HG02623 (cell line): ENCODE results near the gene QPRT.
"Not testable (repeated sequence)": the region's sequence is repeated elsewhere in the genome, so short reads cannot be mapped to it uniquely, and the experiment has no call there.

ENCODE experiments used
- ATAC-seq: cut with Tn5 transposase; IDR thresholded peaks from one replicate; pipeline ENCODE4 v1.9.1; 2021; ENCODE audit warnings: moderate library complexity; ENCODE audit not compliant: unreplicated experiment

Gene QPRT

DNA sequence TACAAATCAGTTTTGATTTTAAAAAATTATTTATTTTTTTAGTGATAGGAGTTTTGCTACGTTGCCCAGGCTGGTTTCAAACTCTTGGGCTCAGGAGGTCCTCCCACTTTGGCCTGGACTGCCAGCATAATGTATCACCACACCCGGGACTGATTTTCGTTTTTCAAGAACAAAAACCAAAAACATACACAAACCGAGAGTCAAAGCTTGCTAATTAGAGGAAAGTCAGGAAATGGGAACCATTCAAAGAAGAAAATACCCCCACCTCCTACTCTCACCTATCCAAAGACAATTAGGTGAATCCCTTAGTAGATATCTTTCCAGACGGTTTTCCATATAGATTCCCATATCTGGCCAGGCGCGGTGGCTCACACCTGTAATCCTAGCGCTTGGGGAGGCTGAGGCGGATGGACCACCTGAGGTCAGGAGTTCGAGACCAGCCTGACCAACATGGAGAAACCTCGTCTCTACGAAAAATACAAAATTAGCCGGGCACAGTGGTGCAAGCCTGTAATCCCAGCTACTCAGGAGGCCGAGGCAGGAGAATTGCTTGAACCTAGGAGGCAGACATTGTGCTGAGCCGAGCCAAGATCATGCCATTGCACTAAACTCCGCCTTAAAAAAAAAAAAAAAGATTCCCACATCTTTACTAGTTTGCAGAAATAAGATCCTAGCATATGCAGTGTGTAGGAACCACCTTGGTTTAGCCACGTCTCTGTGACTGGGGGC, 16.8 kb upstream of the QPRT start:
- no peak for ATAC-seq

DNA sequence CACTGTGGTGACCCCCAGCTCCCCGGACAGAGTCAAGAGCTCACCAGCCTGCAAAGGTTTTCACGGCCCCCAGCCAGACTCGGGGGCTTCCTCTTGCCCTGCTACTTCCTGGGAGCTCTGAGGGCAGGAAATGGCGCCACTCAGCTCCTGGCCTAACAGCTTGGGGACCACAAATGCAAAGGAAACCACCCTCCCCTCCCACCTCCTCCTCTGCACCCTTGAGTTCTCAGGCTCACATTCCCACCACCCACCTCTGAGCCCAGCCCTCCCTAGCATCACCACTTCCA, 16.3 kb upstream of the QPRT start:
- no peak for ATAC-seq

DNA sequence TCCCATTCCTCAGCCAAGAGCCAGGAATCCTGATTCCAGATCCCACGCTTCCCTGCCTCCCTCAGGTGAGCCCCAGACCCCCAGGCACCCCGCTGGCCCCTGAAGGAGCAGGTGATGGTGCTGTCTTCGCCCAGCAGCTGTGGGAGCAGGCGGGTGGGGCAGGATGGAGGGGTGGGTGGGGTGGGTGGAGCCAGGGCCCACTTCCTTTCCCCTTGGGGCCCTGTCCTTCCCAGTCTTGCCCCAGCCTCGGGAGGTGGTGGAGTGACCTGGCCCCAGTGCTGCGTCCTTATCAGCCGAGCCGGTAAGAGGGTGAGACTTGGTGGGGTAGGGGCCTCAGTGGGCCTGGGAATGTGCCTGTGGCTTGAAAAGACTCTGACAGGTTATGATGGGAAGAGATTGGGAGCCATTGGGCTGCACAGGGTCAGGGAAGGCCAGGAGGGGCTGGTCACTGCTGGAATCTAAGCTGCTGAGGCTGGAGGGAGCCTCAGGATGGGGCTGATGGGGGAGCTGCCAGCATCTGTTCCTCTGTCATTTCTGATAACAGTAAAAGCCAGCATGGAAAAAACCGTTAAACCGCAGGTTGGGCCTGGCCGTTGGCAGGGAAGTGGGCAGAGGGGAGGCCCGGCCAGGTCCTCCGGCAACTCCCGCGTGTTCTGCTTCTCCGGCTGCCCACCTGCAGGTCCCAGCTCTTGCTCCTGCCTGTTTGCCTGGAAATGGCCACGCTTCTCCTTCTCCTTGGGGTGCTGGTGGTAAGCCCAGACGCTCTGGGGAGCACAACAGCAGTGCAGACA, 15.8 kb upstream of the QPRT start, which contains the start of gene SPN:
SPN (plus strand) TSS at position 232 of the 791 bp plus-strand sequence; CDS start at position 714, 482 bp downstream.
- no peak for ATAC-seq

DNA sequence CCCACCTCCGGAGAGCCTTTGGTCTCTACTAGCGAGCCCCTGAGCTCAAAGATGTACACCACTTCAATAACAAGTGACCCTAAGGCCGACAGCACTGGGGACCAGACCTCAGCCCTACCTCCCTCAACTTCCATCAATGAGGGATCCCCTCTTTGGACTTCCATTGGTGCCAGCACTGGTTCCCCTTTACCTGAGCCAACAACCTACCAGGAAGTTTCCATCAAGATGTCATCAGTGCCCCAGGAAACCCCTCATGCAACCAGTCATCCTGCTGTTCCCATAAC, 15.2 kb upstream of the QPRT start:
- ATAC-seq, result no peak

DNA sequence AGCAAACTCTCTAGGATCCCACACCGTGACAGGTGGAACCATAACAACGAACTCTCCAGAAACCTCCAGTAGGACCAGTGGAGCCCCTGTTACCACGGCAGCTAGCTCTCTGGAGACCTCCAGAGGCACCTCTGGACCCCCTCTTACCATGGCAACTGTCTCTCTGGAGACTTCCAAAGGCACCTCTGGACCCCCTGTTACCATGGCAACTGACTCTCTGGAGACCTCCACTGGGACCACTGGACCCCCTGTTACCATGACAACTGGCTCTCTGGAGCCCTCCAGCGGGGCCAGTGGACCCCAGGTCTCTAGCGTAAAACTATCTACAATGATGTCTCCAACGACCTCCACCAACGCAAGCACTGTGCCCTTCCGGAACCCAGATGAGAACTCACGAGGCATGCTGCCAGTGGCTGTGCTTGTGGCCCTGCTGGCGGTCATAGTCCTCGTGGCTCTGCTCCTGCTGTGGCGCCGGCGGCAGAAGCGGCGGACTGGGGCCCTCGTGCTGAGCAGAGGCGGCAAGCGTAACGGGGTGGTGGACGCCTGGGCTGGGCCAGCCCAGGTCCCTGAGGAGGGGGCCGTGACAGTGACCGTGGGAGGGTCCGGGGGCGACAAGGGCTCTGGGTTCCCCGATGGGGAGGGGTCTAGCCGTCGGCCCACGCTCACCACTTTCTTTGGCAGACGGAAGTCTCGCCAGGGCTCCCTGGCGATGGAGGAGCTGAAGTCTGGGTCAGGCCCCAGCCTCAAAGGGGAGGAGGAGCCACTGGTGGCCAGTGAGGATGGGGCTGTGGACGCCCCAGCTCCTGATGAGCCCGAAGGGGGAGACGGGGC, 14.7 kb upstream of the QPRT start:
- no peak for ATAC-seq

DNA sequence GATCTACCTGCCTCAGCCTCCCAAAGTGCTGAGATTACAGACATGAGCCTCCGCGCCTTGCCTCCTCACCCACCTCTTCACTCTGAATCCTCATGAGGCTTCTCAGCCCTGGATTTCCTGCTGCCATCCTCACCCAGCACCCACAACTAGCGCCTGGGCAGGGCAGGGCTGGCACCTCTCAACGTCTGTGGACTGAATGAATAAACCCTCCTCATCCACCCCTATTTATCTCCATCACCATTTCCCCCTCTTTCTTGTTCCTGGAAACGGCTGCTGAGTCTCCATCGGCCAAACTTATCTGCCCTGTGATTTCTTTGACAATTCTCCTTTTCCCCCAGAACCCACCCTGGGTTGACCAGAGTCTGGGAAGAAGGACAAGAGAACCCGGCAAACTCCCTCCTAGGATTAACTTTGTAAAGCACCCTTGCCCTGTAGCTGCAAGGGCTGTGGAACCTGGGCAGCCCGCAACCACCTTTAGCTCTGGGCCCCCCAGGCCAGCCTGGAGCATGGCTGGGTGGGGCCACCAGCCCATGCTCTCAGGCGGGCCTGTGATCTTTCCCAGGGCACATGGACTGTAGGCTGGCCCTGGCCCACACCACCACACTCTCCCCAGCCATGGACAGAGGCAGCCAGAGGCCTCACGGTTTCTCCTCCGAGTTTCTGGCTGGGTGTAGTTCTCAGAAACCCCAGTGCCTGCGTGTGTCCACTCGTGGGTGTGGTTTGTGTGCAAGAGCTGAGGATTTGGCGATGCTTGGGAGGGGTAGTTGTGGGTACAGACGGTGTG, 13.5 kb upstream of the QPRT start:
- no peak for ATAC-seq

DNA sequence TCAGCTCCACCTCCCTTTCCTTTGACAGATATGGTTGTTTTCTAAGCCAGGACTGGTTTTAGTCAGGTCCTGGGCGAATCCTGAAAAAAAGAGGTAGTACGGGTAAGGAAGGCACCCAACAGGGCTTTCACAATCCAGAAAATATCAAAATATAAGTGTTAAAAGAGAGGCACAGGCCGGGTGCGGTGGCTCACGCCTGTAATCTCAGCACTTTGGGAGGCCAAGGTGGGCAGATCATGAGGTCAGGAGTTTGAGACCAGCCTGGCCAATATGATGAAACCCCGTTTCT, 11.7 kb upstream of the QPRT start:
- not testable (repeated sequence) for ATAC-seq

DNA sequence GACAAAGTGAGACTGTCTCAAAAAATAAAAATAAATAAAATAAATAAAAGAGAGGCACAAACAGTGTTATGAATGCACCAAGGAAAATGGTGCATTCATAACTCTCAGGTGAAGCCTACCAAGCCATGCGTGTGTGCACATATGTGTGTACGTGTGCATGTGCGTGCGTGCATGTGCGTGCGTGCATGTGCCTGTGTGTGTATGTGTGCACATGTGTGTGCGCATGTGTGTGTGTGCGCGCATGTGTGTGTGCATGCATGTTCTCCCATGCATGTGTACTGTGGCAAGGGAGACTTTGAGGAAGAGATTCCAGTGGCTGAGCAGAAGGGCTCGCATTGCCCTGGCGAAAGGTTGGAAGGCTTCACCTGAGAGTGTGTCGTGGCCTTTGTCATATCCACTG, 11.2 kb upstream of the QPRT start:
- no peak for ATAC-seq

DNA sequence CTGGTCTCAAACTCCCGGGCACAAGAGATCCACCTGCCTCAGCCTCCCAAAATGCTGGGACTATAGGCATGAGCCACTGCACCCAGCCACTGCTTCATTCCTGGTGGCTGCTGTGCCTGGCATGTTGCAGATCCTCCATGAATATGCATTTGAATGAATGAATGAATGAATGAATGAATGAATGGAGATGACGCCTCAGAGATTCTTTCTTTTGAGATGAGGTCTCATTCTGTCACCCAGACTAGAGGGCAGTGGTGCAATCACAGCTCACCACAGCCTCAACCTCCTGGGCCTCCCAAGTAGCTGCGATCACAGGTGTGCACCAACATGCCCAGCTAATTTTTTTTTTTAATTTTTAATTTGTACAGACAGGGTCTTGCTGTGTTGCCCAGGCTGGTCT, 10.7 kb upstream of the QPRT start:
- ATAC-seq, result no peak

DNA sequence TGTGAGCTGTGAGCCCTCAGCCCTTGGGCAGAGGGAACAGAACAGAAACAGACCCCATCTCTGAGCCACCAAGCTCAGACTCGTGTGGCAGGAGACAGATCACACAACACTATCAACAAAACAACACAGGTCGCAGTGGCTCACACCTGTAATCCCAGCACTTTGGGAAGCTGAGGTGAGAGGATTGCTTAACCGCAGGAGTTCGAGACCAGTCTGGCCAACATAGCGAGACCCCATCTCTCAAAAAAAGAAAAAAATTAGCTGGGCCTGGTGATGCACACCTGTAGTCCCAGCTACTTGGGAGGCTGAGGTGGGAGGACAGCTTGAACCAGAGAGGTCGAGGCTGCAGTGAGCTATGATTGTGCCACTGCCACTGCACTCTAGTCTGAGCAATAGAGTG, 5.5 kb upstream of the QPRT start:
- ATAC-seq, result no peak

DNA sequence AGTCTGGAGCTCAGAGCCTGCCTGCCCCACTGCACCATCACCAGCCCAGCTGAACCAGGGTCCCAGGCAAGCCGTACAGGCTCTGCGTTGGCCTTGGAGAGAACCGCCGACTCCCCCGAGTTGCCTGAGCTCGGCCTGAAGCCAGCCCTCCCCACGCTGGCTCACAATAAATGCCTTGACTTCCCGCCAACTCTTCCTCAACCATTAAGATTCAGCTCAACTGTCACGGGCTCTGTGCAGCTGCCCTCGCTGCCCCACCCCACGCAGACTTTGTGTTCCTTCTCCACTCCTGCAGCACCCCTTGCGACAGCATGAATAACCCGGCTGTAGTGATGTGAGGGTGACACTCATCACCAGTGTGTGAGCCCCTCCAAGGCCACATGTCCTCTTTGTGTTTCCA, 4.8 kb upstream of the QPRT start:
- no peak for ATAC-seq

DNA sequence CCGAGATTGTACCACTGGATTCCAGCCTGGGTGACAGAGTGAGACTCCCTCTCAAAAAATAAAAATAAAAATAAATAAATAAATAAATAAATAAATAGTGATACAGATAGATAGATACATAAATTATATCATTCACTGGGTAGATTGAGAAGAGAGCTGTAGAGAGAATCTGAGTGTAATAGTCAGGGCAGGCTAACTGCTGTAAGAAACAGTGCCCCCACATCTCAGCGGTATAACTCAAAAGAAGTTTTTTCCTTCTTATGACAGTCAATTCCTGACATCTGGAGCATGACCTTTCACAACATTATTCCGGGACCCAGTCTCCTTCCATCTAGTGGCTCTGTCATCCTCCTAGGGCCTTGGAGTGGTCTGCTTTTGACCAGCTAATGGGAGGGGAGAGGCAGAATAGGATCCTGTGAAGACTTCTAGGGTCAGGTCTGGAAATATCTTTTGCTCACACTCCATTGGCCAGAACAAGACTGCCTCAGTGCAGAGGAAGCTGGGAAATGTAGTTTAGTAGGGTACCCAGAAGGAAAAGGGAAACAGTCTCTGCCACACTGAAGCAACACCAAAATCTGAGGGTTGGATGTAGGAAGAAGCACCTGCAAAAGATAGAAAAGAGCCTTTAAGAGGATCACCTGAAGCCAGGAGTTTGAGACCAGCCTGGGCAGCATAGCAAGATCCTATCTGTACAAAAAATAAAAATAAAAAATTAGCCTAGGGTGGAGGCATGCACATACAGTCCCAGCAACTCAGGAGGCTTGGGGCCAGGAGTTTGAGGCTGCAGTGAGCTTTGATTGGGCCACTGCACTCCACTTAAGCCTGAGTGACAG, 3.0 kb upstream of the QPRT start:
- ATAC-seq, result no peak

DNA sequence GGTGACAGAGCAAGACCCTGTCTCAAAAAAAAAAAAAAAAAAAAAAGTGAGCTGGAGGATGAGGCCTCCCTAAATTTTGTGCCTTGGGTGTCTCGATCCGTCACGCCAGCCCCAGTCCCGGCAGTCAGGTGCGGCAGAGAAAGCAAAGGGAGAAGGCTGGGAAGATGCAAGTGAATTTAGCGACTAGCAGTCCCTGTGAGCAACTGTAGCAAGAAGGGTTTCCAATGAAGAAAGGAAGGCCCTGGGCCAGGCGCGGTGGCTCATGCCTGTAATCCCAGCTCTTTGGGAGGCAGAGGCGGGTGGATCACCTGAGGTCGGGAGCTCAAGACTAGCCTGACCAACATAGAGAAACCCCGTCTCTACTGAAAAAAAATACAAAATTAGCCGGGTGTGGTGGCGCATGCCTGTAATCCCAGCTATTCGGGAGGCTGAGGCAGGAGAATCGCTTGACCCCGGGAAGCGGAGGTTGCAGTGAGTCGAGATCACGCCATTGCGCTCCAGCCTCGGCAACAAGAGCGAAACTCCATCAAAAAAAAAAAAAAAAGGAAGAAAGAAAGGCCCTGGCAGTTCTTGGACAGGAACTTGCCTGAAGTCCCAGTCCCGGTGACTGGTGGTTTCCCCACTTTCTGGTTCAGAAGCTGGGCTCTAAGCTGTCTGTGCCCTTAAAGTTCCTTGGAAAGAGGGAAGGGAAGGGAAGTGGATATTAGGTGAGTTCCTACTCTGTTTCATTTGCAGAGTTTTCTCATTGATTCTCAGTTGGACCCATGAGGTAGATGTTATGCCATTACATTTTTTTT, 1.8 kb upstream of the QPRT start:
- no peak for ATAC-seq

DNA sequence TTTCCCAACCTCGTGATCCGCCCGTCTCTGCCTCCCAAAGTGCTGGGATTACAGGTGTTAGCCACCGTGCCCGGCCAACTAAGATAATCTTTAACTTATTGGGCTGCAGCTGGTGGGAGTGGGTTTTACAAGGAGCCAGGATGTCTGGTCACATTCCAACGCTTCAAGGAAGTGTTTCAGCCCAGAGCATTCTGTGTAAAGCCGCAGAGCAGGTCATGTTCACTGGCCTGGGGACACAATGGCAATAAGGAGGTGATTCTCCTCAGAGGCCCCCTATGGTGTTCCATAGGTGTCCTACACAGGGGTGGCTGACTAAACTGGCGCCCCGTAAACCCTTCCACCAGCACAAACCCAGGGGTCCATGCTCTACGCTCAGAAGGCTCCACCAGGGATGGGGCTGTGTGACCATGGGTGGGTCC, 1.2 kb downstream of the QPRT start:
- ATAC-seq, result no peak

DNA sequence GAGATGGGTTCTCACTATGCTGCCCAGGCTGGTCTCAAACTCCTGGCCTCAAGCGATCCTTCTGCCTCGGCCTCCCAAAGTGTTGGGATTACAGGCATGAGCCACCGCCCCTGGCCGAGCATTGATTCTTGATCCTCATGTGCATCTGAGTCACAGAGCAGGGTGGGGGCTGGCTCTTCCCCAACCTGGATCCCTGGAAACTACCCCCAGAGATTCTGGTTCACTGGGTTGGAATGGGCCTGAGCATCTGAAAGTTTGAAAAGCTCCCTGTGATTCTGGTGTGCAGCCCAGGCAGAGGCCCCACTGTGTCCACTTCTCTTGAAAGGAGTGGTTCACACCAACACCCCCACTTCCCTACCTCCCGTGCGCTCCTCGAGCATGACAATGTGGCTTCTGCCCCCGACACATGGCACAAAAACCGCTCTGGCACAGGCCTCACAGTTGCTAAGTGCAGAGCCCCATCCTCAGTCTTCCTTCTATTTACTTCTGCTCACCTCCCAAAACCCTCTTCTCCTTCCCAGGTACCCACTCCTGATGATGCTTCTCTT, 4.6 kb downstream of the QPRT start:
- no peak for ATAC-seq

DNA sequence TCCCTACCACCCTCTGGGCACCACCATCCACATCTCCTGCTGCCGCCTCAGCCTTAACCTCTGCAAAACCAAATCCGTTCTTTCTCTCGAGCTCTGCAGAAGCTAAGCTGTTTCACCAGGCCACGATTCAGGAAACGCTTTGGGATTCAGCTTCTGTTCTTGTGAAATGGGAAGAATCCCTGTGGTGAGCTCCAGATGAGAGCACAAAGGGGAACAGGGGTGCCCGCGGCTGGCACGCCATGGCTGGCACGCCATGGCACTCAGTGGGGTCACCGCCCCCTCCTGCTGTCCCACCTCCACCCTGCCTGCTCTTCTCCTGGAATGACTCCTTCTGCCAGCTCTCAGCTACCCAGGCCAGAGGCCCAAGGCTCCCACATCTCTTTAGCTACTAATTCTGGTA, 5.7 kb downstream of the QPRT start:
- no peak for ATAC-seq

DNA sequence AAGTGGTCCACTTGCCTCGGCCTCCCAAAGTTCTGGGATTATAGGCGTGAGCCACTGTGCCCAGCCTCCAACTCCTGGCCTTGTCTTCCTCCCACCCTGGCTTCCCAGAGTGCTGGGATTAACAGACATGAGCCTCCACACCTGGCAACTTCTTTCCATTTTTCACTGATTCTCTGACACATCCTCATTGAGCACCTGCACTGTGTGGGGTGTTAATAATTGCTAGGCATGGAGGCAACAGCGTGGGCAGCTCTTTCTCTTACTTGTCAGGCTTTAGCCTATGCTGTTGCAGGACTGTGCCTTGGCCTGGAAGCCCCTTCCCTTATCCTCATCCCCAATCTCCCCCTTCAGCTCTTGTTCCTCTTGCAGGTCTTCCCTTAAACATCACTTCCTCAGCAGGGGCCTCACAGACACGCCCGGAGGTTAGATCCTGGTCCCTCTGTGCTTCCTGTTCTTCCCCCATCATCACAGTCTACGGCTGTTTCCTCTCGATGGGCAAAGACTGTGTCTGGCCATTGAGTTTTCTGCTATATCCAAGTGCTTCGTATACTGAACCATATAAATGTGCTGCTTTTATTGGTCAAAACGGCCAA, 7.9 kb downstream of the QPRT start:
- ATAC-seq, result no peak

DNA sequence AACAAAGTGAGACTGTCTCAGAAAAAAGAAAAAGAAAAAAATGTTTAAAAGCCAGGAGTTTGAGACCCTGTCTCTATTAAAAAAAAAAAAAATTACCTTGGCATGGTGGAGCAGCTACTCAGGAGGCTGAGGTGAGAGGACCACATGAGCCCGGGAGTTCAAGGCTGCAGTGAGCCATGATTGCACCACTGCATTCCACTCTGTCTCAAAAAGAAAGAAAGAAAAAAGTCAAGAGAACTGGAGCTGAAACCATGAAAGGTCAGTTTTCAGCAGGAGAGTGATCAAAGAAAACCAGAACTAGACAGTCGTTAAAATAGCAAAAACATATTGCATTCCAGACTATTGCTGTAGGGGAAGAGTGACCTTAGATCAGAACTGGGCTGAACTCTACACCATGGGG, 8.8 kb downstream of the QPRT start:
- no peak for ATAC-seq

DNA sequence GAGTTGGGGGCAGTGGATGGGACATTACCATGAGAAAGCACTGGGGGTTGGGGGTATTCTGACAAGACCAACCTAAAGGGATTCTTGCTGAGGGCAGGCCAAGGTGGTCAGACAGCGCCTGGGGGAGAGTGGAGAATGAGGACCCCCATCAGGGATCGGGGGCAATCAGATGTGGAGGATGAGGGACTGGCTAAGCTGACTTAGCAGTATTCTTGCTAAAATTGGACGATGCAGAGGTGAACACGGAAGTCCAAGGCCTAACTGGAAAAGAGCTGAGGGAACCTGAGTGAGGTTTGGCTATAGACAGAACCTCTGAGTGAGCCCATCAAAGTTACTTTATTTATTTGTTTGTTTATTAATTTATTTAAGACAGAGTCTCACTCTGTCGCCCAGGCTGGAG, 9.2 kb downstream of the QPRT start:
- ATAC-seq, result no peak
